GM10847 (cell line): ENCODE results near the gene TAAR6.

Source experiments
- POLR2A ChIP-seq: IDR thresholded peaks from 2 replicates; pipeline ENCODE4 v1.6.1; 2011; ENCODE audit not compliant: insufficient read length; ENCODE audit errors: extremely low read depth

TAAR6 gene, protein sequence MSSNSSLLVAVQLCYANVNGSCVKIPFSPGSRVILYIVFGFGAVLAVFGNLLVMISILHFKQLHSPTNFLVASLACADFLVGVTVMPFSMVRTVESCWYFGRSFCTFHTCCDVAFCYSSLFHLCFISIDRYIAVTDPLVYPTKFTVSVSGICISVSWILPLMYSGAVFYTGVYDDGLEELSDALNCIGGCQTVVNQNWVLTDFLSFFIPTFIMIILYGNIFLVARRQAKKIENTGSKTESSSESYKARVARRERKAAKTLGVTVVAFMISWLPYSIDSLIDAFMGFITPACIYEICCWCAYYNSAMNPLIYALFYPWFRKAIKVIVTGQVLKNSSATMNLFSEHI

DNA sequence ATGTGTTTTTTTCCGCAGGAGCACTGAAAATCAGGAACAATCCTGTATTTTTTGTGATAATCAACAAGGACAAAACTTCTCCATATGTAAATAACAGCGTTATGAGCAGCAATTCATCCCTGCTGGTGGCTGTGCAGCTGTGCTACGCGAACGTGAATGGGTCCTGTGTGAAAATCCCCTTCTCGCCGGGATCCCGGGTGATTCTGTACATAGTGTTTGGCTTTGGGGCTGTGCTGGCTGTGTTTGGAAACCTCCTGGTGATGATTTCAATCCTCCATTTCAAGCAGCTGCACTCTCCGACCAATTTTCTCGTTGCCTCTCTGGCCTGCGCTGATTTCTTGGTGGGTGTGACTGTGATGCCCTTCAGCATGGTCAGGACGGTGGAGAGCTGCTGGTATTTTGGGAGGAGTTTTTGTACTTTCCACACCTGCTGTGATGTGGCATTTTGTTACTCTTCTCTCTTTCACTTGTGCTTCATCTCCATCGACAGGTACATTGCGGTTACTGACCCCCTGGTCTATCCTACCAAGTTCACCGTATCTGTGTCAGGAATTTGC, at the start of gene TAAR6:
Gene TAAR6, plus strand, starts transcription at position 102 of the 557 bp plus-strand sequence. Its CDS starts 0 bp downstream, at position 102.
- no peak for TF ChIP-seq POLR2A

DNA sequence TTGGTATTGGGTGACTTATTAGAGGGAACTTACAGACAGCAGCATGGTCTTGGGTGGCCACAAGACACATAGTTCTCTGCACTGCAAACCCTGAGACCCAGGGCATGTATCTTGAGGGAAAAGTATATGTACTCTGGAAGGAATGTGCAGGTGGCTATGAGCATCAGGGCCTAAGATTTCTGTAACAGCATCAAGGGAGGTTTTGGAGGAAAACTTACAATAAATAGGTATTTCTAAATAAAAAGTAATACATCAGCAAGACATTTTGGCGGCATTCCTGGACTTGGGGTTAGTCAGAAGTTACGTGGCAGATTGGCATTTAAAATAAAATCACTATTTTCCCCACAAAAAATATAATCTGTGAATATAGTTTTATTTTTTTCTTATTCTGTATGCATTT, 49.2 kb upstream of the TAAR6 start:
- TF ChIP-seq POLR2A: no peak

DNA sequence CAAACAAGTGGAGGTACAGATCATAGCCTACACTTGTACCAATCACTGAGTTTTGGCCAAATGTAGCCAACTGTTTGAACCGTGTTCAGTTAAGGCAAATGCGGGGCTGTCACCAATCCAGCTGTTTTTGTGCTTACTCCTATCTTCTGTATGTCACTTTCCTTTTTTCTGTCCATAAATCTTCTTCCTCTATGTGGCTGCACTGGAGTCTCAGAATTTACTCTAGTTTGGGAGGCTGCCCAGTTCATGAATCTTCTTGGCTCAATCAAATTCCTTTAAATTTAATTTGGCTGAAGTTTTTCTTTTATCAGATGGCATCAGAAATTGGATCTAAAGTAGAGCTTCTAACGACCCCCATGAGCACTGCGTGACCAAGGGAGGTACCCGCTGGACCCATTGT, 45.5 kb upstream of the TAAR6 start:
- no peak for TF ChIP-seq POLR2A

DNA sequence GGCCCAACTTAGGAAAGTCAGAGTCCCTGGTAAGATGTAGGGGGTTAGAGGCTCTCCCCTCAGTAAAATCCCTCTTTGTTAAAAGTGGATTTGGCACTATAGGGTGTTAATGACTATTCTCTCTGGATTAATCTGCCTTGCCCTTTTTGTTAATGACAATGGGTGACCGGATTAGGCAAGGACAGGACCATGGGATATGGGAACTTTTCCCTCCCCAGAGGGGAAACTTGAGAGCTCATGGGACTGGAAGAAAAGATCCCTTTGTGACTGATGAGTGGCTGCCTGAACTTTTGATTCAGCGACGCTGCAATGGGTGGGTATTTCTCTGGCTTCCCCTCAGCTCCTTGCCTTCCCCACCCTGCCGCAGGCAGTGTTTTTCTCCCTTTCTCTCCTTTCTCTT, 44.3 kb upstream of the TAAR6 start:
- no peak for TF ChIP-seq POLR2A

DNA sequence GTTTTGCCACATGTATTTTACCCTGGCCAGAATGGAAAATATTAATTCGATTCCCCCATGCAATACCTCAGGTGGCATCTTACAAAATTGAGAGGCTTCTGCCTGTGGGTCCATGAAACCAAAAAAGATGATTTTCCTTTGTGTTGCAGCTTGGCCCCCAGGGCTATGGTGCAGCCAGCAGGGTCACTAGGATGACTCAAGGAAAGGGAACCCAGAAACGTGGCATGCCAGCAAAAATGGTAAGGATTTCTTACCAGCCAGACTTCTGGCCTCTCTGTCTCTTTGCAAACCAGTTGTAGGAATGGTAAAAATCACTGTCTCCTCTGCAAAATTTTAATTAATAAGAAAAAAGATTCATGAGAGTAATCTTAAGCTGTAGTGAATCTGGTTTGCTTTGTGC, 43.7 kb upstream of the TAAR6 start:
- no peak for TF ChIP-seq POLR2A

DNA sequence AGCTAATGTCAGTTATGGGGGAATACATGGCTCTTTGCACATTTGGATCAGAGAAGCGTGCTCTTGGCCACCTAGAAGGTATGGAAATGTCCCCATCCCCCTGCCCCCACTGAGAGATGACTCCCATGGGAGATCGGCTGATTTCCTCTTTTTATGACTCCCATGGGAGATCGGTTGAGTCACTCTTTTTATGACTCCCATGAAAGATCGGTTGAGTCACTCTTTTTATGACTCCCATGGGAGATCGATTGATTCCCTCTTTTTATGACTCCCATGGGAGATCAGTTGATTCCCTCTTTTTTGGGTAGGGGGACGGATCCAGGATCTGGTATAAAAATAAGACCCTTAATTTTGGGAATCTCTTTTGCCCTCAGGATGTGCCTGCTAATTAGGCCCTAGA, 42.3 kb upstream of the TAAR6 start:
- no peak for TF ChIP-seq POLR2A

DNA sequence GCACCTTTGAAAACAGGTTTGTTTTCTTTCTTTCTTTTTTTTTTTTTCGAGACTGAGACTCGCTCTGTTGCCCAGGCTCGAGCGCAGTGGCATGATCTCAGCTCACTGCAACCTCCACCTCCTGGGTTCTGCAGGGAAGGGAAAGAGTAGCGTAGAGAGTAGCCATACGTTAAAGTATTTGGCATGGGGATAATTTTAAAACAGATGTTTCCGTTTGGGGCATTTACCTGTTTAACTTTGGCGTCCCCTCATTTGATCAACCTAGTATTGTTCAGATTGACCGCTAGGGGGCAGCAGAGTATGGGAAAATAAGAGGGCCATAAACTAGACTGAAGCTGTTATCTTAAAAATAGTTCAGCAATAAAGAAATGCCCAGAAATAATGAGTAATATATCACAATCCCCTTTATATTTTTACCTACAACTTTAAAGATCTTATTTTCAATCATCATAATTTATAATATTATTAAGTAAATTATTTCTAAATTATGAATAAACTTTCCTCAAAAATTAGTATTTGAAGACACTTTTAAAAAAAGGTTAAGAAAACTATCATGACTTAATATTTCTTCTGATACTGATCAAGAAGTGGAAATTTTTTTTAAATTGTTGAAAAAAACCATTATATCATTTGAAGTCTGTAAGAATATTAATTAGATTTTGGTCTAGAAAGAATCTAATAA, 39.7 kb upstream of the TAAR6 start:
- TF ChIP-seq POLR2A: no peak

DNA sequence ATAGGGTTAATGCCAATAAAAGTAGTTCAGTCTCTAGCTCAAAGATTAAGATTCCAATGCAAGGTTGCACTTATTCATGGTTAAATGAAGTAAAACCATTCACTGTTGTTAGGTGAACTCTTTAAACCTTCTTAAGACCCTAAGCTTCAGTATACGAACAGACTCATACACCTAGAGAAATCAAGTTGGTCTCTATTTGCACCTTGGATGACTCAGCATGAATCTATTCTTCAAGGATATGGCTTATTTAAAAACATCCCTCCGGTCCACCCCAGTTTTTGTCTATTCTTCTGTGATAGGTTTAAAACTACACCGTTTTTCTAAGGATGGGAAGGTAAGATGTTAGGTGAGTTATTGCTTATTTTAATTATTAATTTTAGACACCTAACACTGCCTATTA, 33.0 kb upstream of the TAAR6 start:
- no peak for TF ChIP-seq POLR2A

DNA sequence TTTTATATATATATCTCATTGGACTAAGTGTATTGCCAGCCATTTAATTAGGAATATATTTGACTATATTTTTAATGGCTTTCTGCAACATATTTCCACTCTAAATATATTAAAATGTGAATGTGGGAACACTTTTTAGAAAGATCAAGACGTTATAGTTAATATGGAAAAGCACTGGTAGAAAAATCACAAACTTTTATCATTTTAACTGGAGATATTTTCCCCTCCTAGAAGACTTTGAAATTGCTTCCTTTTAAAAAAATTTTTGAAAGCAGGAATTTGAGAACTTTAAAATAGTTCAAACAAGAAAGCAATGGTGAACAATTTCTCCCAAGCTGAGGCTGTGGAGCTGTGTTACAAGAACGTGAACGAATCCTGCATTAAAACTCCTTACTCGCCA, 32.1 kb upstream of the TAAR6 start, which contains the start of gene TAAR9:
Gene TAAR9, plus strand, starts transcription at position 301 of the 400 bp plus-strand sequence. Its CDS starts 13 bp downstream, at position 314.
- TF ChIP-seq POLR2A: no peak

DNA sequence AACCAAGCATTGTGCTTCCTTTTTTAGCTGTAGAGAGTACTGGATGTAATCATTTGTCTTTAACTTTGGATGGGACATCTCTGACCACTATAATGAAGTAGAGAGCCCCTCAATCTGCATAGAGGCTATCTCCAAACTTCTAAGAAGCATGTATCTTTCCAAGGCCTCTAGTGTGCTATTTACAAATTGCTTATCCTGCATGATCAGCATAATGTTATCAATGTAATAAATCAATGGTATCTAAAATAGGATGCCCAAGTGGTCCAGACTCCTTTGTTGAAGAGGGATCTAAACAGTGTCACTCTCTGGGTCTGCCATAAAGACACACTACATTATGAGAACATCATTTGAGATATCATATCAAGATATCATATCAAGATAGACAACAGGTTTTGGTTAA, 25.3 kb upstream of the TAAR6 start:
- TF ChIP-seq POLR2A: no peak

DNA sequence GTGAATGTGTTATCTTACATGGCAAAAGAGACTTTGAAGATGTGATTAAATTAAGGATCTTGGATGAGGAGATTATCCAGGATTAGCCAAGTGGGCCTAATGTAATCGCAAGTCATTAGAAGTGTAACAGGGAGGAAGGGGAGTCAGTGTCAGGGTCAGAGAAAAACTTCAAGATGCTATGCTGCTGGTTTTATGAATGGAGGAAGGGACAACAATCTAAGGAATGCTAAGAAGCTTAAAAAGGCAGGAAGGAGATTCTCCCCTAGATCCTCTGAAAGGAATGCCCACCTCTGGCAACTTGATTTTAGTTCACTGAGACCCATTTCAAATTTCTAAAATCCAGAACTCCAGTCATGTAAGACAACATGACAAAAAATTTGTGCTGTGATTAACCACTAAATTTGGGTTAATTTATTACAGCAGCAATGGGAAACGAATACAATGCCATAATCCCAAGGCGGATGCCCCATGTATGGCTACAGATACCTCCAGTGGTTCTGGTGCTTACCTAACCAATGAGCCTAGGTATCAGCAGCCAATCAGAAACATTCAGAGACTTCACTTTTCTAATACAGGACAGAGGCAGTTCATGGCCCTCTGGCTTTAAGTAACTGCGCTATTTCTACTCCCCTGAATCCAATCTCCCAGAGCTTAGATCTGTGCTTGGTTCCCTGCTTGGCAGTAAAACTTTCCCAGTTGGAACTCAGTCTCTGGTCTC, 21.2 kb upstream of the TAAR6 start:
- no peak for TF ChIP-seq POLR2A

DNA sequence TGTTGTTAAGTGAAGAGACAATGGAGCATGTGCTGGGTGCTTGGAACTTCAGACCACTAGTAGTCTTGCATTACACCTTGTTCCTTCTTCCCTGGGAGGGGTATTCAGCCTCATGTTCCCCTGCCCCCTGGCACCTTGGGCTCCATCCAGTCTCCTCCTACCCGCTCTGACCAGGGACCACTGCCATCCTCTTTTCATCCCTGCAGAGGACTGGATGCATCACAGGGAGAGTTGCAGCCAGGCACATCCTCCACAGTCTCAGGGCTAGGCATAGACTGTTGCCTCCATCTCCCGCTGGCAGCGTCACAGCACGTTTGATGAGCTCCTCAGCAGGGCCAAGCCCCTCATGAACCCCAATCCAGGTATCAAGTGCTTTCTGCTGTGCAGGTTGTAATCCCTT, 18.9 kb upstream of the TAAR6 start:
- TF ChIP-seq POLR2A: no peak

DNA sequence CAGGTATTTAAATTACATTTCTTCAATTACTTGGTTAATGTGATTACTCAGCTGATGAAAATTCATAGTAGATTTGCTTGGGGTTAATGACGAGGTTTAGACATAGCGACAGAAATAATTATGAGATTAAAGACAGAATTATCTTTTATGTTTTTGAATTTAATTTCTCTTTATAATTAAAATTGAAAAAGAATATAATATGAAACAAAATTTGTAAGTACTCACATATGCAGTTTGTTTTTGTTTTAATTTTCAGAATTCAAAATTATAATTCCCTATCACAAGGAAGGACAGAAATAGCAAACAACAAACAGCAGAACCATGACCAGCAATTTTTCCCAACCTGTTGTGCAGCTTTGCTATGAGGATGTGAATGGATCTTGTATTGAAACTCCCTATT, 17.8 kb upstream of the TAAR6 start, which contains the start of gene TAAR8:
Gene TAAR8, plus strand, starts transcription at position 301 of the 400 bp plus-strand sequence. Its CDS starts 21 bp downstream, at position 322.
- TF ChIP-seq POLR2A: no peak

DNA sequence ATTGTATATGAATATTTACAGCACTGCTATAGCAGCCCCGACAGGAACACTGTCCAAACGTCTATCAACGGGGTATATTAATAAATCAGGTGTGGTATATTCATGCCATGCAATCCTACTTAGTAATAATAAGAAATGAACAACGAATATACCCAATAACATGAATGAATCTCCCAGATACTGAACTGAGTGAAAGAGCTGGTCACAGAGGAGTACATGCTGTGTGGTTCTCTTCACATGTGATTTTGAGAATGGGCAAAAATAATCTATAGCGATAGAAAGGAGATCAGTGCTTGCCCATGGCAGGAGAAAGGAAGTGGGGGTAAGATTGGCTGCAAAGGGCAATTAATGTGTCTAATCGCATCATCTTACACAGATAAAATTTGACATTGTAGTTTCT, 3.7 kb upstream of the TAAR6 start:
- no peak for TF ChIP-seq POLR2A

DNA sequence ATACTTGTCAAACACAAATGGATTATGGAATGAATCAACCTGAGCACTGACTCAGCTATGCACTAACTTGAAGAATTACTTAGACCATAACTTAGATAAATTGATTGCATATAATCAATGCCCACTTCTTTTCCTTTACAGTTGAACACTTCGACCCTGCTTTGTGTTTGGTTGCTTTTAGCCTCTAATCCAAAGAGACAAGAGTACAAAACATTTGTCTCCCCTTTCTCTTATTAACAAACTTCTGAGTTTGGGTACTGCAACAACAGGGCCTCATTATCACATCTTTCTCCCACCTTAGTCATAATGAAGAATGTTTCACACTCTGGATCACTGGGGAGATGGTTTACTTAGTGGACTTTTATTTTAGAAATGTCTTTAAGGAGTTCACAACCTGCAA, 2.6 kb upstream of the TAAR6 start:
- no peak for TF ChIP-seq POLR2A
